Mesothelial cell of epicardium (in vitro differentiated cells): ENCODE measurements around the gene KAT14. TPM values are rescaled to one million over a fixed set of nuclear protein-coding genes. Genes with fewer than 3 reads are reported as not detected.
"Not testable (repeated sequence)": the region's sequence is repeated elsewhere in the genome, so short reads cannot be mapped to it uniquely, and the experiment has no call there.

Experiments
- DNase-seq, 2 experiments: peaks; one replicate each; pipeline ENCODE4 v3.0.0; 2021; ENCODE audit warnings: low spot score in 2 of 2; ENCODE audit not compliant: unreplicated experiment in 2 of 2
- H3K27ac Mint-ChIP-seq: 2 replicates; pipeline ENCODE4 v1.8.0; 2021; ENCODE audit warnings: mixed read lengths
- H3K27me3 Mint-ChIP-seq: 2 replicates; pipeline ENCODE4 v1.8.0; 2021; ENCODE audit warnings: low read depth, mixed read lengths
- H3K36me3 Mint-ChIP-seq: 2 replicates; pipeline ENCODE4 v1.8.0; 2021; ENCODE audit warnings: mixed read lengths
- H3K4me1 Mint-ChIP-seq: 2 replicates; pipeline ENCODE4 v1.8.0; 2021; ENCODE audit warnings: mixed read lengths
- H3K4me3 Mint-ChIP-seq: 2 replicates; pipeline ENCODE4 v1.8.0; 2021; ENCODE audit warnings: mild to moderate bottlenecking, moderate library complexity, mixed read lengths
- H3K9me3 Mint-ChIP-seq: 2 replicates; pipeline ENCODE4 v1.8.0; 2021; ENCODE audit warnings: mixed read lengths
- total RNA-seq: library from RNA; stranded (reverse); gene quantifications from 3 replicates; pipeline ENCODE4 v1.2.1, GENCODE V29; 2021
- TF ChIP-seq, protein P1 (sequence below): fragments of 200-600 bp; sonication (generic); IDR thresholded peaks from one replicate; pipeline ENCODE4 v1.5.0; 2021; ENCODE audit warnings: antibody characterized with exemption; ENCODE audit not compliant: unreplicated experiment

Gene KAT14
- total RNA-seq, 1 donor from 2014 or later, result 23.9 TPM

GRCh38 chr20:18195931-18196330 is 58.3 kb downstream of the KAT14 start:
- Mint-ChIP-seq H3K9me3 (peaks cover 7% of the 10 kb centered on the region), H3K27me3 (no peaks in the 10 kb centered on the region), H3K36me3 (peaks cover 8% of the 10 kb centered on the region), H3K27ac (no peak overlapping the region), H3K4me1 (no peaks in the 10 kb centered on the region), H3K4me3 (no peak overlapping the region)
- TF ChIP-seq, protein P1, sequence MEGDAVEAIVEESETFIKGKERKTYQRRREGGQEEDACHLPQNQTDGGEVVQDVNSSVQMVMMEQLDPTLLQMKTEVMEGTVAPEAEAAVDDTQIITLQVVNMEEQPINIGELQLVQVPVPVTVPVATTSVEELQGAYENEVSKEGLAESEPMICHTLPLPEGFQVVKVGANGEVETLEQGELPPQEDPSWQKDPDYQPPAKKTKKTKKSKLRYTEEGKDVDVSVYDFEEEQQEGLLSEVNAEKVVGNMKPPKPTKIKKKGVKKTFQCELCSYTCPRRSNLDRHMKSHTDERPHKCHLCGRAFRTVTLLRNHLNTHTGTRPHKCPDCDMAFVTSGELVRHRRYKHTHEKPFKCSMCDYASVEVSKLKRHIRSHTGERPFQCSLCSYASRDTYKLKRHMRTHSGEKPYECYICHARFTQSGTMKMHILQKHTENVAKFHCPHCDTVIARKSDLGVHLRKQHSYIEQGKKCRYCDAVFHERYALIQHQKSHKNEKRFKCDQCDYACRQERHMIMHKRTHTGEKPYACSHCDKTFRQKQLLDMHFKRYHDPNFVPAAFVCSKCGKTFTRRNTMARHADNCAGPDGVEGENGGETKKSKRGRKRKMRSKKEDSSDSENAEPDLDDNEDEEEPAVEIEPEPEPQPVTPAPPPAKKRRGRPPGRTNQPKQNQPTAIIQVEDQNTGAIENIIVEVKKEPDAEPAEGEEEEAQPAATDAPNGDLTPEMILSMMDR, result no peak
- DNase-seq, result no peak

GRCh38 chr20:18197382-18198070 is 59.9 kb downstream of the KAT14 start:
- DNase-seq, result no peak
- H3K4me1 Mint-ChIP-seq, result no peaks in the 10 kb centered on the region
- no peaks in the 10 kb centered on the region for H3K27me3 Mint-ChIP-seq
- TF ChIP-seq, protein P1, result no peak
- H3K4me3 Mint-ChIP-seq, result no peak overlapping the region
- H3K27ac Mint-ChIP-seq, result no peak overlapping the region
- peaks cover 21% of the 10 kb centered on the region for H3K36me3 Mint-ChIP-seq
- H3K9me3 Mint-ChIP-seq, result peaks cover 21% of the 10 kb centered on the region

DNA sequence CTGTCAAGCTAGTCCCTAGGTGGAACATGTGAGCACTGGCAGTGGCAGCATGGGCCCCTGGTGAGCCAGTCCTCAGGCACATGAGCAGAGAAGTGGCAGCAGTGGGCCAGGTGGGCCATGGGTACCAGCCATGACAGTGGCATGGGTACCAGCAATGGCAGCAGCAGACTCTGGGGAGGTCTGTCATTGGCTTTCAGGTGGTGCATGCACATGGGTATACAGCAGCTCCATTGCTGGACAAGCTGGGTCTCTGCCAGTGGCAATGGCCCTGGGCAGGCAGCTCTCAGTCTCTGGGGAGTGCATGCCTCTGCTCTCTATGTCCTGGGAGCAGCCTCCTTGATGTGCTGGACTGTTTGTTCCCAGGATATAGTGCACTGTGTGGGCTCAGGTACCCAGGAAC is 65.3 kb downstream of the KAT14 start:
- Mint-ChIP-seq H3K27ac (no peak overlapping the region), H3K27me3 (no peaks in the 10 kb centered on the region), H3K4me3 (no peak overlapping the region), H3K4me1 (no peaks in the 10 kb centered on the region), H3K9me3 (peaks cover 39% of the 10 kb centered on the region), H3K36me3 (peaks cover 32% of the 10 kb centered on the region)
- no peak for DNase-seq
- TF ChIP-seq, protein P1, result no peak

GRCh38 chr20:18203700-18204099 is 66.0 kb downstream of the KAT14 start:
- not testable (repeated sequence) for H3K27me3 Mint-ChIP-seq, H3K4me3 Mint-ChIP-seq, DNase-seq, H3K4me1 Mint-ChIP-seq, H3K27ac Mint-ChIP-seq
- H3K9me3 Mint-ChIP-seq, result peaks cover 39% of the 10 kb centered on the region
- peaks cover 32% of the 10 kb centered on the region for H3K36me3 Mint-ChIP-seq

GRCh38 chr20:18213002-18213401 is 75.3 kb downstream of the KAT14 start:
- no peak overlapping the region for H3K27ac Mint-ChIP-seq
- TF ChIP-seq, protein P1, result no peak

GRCh38 chr20:18215566-18215965 is 77.9 kb downstream of the KAT14 start:
- Mint-ChIP-seq H3K27me3 (no peaks in the 10 kb centered on the region), H3K4me1 (no peaks in the 10 kb centered on the region), H3K9me3 (peaks cover 6% of the 10 kb centered on the region), H3K4me3 (no peak overlapping the region), H3K27ac (no peak overlapping the region), H3K36me3 (no peaks in the 10 kb centered on the region)
- DNase-seq, result no peak
- TF ChIP-seq, protein P1, result no peak

More at GRCh38 chr20:18213002-18213401, 75.3 kb downstream of the KAT14 start:
- Mint-ChIP-seq H3K4me1 (no peaks in the 10 kb centered on the region), H3K4me3 (no peak overlapping the region), H3K9me3 (no peaks in the 10 kb centered on the region), H3K27me3 (no peaks in the 10 kb centered on the region), H3K36me3 (no peaks in the 10 kb centered on the region)
- DNase-seq, result no peak
